ENCODE measurements around the gene U2AF2. TPM values are rescaled to one million over a fixed set of nuclear protein-coding genes. Genes with fewer than 3 reads are reported as not detected.

Gene U2AF2
- total RNA-seq, 4 donors from 2014 or later, result 38.1 to 60.2 (median 50.1) TPM

DNA sequence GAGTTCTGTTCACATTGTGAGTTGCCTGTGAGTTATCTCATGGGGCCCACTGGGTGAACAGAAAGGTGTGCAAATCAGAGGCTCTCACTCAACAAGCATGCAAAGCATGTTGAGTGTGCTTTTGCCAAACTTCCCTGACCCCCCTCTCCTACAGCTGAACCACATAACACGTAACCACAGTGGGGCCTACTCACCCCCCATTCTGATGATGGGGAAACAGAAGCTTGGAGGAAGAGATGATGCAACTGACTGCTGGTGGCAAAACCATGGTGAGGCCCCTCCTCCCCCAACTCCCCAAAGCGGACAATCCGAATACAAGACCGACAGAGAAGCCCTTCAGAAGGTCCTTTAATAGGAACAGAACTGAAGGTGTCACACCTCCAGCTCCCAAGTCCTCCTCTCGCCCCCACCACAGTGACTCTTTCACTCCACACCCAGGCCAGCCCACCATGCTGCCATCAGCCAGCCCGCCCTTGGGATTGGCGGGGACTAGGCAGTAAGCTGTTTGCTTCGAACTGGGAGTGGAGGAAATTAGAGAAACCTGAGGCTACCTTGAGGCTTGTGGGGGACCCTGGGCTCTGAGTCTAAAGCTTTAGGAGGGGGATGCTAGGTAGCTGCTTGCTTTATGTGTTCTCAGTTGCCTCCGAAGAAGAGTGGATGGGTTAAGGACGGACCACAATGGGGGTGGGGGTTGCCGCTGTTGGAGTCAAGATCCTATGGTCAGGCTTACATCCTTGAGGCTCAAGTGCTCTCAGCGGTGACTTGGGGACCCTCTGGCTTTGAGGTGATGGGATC is 34.2 kb upstream of the U2AF2 start:
- Histone ChIP-seq H3K9me3 (no peaks in the 10 kb centered on the region), H3K4me1 (peaks cover 39 to 46% of the 10 kb centered on the region in 2 donors), H3K27me3 (no peaks in the 10 kb centered on the region), H3K27ac (peak overlapping the region; percentile 97 to 99 (median 98)), H3K36me3 (peaks cover 0 to 26% of the 10 kb centered on the region in 2 donors), H3K4me3 (no peak overlapping the region)
- in situ Hi-C loops (cut with MboI; ENCODE audit: low sequenced_read_pairs in 4 of 4), result no loop called here
- DNase-seq (no peak), ATAC-seq (no peak)
- intact Hi-C loops (cut with DNase I; ENCODE audit: low total_unique reads), result loop anchor here (5.0 kb wide), 1 partner anchor 213 kb away; the partner anchor contains the start of gene UBE2S
- no peak for TF ChIP-seq POLR2A (IDR thresholded peaks at IDR 0.05)
- TF ChIP-seq CTCF (IDR thresholded peaks at IDR 0.05 in 4 of 5, conservative IDR thresholded peaks at IDR 0.05 in 1 of 5), result no peak

DNA sequence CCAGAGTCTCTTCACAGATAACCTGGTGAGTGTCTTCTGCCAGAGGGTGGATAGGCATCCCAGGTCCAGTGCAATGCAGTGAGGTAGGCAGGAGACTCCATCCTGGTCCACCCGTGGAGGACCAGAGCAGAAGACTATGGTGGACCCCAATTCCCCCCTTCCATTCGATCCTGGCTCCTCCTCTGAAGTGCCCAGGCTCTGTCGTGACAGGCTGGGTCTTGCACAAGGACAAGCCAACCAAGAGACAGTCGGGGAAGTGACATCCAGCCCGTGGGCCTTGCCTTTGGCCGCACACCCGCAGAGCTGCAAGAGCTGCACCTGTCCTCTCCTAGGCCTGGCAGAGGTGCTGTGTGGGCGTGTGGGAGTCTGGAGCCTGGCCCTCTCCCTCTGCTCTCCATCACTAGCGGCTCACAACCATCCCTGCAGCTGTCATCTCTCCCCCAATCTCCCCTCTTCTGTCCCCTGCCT is 33.6 kb upstream of the U2AF2 start:
- Histone ChIP-seq H3K27ac (peak overlapping the region; percentile 97 to 99 (median 98)), H3K4me3 (no peak overlapping the region), H3K36me3 (peaks cover 0 to 23% of the 10 kb centered on the region in 2 donors), H3K27me3 (no peaks in the 10 kb centered on the region), H3K9me3 (no peaks in the 10 kb centered on the region), H3K4me1 (peaks cover 39 to 46% of the 10 kb centered on the region in 2 donors)
- intact Hi-C loops (cut with DNase I; ENCODE audit: low total_unique reads), result loop anchor here (5.0 kb wide), 1 partner anchor 214 kb away; the partner anchor contains the start of gene UBE2S
- TF ChIP-seq POLR2A (IDR thresholded peaks at IDR 0.05), result no peak
- no peak for TF ChIP-seq CTCF (IDR thresholded peaks at IDR 0.05 in 4 of 5, conservative IDR thresholded peaks at IDR 0.05 in 1 of 5)
- in situ Hi-C loops (cut with MboI; ENCODE audit: low sequenced_read_pairs in 4 of 4), result no loop called here
- DNase-seq, result peak in 1 of 2 donors; percentile 81
- ATAC-seq, result no peak

- TF ChIP-seq POLR2A (IDR thresholded peaks at IDR 0.05) (no peak), CTCF (IDR thresholded peaks at IDR 0.05 in 4 of 5, conservative IDR thresholded peaks at IDR 0.05 in 1 of 5) (no peak)
- no peaks in the 10 kb centered on the region for H3K27me3 ChIP-seq
- in situ Hi-C loops (cut with MboI; ENCODE audit: low sequenced_read_pairs in 4 of 4), result no loop called here
- peaks cover 0 to 18% of the 10 kb centered on the region in 2 donors for H3K36me3 ChIP-seq
- intact Hi-C loops (cut with DNase I; ENCODE audit: low total_unique reads), result loop anchor here (5.0 kb wide), 1 partner anchor 214 kb away; the partner anchor contains the start of gene UBE2S
- peak overlapping the region; percentile 97 to 99 (median 98) for H3K27ac ChIP-seq
- DNase-seq (no peak), ATAC-seq (no peak)
- H3K9me3 ChIP-seq, result no peaks in the 10 kb centered on the region
- peaks cover 39 to 46% of the 10 kb centered on the region in 2 donors for H3K4me1 ChIP-seq
- H3K4me3 ChIP-seq, result no peak overlapping the region
These were observed 33.1 kb upstream of the U2AF2 start for GRCh38 chr19:55621673-55622231.

GRCh38 chr19:55622242-55622969 is 32.4 kb upstream of the U2AF2 start:
- Histone ChIP-seq H3K27me3 (no peaks in the 10 kb centered on the region), H3K4me1 (peaks cover 39 to 46% of the 10 kb centered on the region in 2 donors), H3K4me3 (no peak overlapping the region), H3K36me3 (peaks cover 0 to 12% of the 10 kb centered on the region in 2 donors), H3K9me3 (no peaks in the 10 kb centered on the region), H3K27ac (peak overlapping the region; percentile 97 to 99 (median 98))
- ATAC-seq (no peak), DNase-seq (no peak)
- intact Hi-C loops (cut with DNase I; ENCODE audit: low total_unique reads), result loop anchor here (5.0 kb wide), 1 partner anchor 215 kb away; the partner anchor contains the start of gene UBE2S
- TF ChIP-seq POLR2A (IDR thresholded peaks at IDR 0.05) (no peak), CTCF (IDR thresholded peaks at IDR 0.05 in 4 of 5, conservative IDR thresholded peaks at IDR 0.05 in 1 of 5) (no peak)
- in situ Hi-C loops (cut with MboI; ENCODE audit: low sequenced_read_pairs in 4 of 4), result no loop called here

Data from gastrocnemius medialis (tissue), 4 donors.